HG02588 (cell line): ENCODE results near the gene NARS2.
"Not testable (repeated sequence)": the region's sequence is repeated elsewhere in the genome, so short reads cannot be mapped to it uniquely, and the experiment has no call there.

Source experiments
- ATAC-seq: cut with Tn5 transposase; IDR thresholded peaks from one replicate; pipeline ENCODE4 v1.9.1; 2021; ENCODE audit warnings: mild to moderate bottlenecking, moderate library complexity; ENCODE audit not compliant: unreplicated experiment

NARS2 gene, protein sequence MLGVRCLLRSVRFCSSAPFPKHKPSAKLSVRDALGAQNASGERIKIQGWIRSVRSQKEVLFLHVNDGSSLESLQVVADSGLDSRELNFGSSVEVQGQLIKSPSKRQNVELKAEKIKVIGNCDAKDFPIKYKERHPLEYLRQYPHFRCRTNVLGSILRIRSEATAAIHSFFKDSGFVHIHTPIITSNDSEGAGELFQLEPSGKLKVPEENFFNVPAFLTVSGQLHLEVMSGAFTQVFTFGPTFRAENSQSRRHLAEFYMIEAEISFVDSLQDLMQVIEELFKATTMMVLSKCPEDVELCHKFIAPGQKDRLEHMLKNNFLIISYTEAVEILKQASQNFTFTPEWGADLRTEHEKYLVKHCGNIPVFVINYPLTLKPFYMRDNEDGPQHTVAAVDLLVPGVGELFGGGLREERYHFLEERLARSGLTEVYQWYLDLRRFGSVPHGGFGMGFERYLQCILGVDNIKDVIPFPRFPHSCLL

DNA sequence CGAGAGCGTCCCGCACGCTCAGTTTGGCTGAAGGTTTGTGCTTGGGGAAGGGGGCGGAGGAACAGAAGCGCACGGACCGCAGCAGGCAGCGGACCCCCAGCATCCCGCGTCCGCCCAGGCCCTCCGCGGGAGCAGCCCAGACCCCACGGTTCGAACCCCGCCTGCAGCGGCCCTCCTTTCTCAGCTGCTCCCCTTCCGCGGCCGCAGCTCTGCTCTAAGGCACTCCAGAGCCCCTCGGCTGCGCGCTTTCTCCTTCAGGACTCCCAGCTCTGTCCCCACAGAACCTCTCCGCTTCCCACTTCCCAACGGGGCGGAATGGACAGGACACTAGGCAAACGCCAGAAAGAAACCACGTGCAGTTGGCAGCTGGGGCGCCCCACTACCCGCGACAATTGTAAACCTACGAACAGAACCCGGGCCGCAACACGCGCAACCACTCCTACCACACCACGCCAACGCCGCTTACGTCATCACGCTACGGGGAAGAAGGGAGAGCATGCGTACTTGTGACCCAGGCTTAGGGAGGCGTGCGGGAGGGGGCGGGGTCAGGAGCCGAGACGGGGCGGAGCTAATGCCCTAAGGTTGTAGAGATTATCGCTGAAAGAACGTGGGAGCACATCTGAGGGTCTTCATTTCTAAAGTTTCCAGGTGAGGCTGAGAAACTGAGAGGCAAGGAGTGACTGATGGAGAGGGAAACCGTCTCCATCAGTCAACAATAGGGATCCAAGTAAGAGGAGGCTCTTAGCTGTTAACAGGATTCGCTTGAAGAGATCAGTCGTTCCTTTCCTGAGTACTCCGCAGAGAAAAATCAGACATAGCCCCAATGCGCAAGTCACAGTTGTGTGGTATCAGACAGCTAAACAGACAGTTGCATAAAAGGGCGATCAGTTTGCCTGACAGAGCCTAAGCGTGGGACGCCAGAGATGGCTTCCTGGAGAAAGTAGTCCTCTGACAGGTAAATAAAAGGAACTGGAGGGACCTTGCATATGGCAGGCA is at the start of gene NARS2:
Gene NARS2, minus strand, starts transcription at position 479 of the 996 bp plus-strand sequence. Its CDS starts 376 bp downstream, at position 103.
- peak; percentile 93 for ATAC-seq

DNA sequence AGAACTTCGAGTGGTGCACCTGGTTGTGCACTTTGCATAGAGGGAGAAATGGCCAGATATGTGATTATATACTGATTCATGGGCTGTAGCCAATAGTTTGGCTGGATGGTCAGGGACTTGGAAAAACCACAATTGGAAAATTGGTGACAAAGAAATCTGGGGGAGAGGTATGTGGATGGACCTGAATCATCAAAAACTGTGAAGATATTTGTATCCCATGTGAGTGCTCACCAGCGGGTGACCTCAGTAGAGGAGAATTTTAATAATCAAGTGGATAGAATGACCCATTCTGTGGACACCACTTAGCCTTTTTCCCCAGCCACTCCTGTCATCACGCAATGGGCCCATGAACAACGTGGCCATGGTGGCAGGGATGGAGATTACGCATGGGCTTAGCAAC is 48.0 kb upstream of the NARS2 start:
- no peak for ATAC-seq

DNA sequence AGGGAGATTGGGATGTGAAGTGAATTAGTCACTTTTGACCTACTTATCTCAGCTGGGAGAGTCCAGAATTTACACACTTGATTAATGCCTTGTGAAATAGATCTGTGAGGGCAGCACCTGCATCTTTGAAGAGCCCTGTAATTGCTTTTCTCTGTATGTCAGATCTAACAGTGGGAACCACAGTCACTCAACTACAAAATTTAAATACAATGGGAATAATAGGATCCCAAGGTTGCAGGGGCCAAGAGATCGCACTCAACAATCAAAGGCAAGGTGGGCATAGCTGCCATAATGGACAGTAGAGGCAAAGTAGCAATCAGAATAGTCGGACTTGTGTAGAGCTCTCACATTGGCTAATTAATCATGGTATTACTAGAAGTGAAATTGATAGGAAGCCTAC is 45.5 kb upstream of the NARS2 start:
- no peak for ATAC-seq

DNA sequence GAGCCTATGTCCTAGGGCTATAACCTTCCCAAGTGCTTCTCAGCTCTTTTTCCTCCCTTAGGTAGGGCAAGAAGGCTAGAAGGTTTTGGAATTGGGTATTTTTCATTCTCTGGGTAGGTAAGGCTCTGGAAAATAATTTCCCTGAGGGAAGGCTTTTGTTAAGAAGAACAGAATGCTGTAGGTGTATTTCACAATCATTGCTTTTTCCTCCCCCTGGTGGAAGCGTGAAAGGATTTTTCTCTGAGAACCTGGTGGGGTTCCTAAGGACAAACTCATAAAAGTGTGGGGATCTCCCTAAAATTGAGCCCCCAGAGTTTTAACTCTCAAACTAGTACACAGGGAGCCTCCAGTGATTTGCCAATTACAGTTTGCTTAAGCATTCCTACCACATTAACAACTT is 41.1 kb upstream of the NARS2 start:
- ATAC-seq: no peak

DNA sequence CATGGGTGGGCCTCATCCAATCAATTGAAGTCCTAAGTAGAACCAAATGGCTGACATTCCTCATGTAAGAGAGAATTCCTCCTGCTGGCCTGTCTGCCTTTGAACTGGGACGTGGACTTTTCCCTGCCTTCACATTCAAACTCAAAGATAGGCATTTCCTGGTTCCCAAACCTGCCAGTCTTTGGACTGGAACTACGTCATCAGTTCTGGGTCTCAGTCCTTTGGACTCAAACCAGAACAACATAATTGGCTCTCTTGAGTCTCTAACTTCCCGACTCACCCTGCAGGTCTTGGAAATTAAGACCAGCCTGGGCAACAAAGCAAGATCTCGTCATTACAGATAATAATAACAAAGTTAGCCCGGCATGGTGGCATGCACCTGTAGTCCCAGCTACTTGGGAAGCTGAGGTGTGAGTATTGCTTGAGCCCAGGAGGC is 38.7 kb upstream of the NARS2 start:
- no peak for ATAC-seq

DNA sequence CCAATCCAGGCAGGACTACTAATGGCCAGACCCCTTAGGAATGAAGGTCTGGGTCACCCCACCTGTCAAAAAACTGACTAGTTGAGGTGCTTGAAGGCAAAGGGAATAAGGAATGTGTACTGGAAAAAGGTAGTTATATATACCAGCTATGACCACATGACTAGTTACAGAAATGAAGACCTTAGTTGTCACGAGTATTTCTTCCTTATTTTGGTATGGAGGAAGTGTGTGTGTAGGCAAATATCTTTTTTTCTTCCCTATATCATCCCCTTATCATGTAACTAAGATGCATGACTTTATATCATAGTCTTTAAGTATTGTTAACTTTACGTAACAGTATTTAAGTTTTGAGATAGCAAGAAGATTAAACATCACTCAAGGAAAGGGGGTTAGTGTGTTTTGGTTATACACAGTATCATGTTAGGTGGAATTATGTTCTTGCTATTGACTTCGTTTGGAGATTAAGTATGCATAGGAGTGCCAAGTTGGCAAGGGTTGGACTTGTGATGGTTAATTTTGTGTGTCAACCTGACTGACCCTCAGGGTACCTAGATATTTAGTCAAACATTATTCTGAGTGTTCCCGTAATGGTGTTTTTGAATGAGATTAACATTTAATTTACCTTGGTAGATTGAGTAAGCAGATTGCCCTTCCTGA is 38.2 kb upstream of the NARS2 start:
- no peak for ATAC-seq

DNA sequence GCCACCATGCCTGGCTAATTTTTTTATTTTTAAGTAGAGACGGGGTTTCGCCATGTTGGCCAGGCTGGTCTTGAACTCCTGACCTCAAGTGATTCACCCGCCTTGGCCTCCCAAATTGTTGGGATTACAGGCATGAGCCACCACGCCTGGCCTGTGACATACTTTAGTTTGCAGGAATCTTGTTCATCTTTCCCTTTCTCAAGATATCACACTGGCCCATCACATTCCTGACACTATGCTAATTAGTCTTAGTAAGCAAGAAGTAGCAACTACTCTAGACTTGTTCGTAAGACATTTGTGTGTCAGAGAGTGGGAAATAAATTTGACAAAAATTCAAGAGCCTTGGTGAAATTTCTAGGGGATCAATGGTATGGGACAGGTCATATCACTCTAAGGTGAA is 34.7 kb upstream of the NARS2 start:
- not testable (repeated sequence) for ATAC-seq

DNA sequence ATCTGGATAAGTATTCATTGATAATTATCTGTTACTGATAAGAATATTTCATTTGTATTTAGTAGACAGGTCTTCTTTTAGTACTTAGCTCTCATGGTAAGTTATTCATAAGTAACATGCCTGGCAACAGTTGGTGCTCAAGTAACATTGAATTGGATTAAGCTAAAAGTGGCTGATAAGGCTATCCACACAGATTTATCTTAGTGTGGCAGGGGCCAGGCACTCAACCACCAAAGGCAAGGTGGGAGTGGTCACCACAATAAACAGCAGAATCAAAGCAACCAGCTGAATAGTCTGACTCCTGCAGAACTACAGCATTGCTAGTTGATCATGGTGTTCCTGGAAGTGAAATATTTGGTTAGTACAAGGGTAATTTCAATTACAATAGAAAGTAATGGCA is 33.0 kb upstream of the NARS2 start:
- ATAC-seq: no peak

DNA sequence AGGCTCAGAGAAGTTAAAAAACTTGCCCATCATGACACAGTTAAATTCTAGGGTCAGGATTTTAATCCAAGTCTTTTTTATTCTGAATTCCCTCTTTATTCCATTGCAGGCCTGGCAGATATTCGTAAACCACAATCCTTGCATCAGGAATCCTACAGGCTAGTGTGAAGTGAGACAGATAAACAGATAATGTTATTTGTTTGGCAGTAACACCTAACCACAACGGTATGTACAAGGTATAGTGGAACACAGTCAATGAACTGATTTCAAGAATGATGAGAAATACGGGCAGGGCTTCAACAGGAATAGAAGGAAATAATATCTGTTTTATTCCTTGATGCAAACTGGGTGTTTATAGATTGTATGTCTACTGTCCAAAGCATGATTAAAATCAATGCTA is 32.0 kb upstream of the NARS2 start:
- ATAC-seq: no peak

DNA sequence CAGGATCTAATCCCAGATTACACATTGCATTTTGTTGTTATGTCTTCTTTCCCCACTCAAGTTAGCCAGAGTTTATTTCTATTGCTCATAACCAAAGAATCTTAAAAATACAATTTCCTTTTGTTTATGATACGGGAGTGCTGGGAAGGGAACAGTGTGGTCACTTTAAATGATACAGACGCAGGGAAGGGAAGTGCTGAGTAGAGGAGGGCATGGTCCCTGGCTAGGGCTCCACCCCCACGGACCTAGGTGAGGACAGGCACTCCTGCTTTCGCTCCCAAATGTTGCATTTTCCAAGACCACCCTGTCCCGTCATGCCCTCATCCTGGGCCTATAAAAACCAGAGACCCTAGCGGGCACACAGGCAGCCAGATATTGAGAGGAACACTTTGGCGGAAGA is 30.6 kb upstream of the NARS2 start:
- no peak for ATAC-seq

DNA sequence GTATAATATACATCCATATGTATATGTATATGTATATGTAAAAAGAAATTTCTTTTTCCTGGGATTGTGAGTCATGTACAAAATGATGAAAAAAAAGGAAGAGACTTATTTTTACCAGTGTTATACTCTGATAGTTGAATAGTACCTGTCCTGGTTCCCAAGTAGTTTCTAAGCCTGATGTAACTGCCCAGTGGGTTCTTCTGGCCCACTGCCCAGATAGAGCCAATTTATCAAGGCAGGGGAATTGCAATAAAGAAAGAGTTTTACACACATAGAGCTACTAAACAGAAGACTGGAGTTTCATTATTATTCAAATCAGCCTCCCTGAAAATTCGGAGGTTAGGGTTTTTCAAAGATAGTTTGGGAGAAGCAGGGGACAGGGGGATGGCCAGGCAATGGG is 29.1 kb upstream of the NARS2 start:
- no peak for ATAC-seq

DNA sequence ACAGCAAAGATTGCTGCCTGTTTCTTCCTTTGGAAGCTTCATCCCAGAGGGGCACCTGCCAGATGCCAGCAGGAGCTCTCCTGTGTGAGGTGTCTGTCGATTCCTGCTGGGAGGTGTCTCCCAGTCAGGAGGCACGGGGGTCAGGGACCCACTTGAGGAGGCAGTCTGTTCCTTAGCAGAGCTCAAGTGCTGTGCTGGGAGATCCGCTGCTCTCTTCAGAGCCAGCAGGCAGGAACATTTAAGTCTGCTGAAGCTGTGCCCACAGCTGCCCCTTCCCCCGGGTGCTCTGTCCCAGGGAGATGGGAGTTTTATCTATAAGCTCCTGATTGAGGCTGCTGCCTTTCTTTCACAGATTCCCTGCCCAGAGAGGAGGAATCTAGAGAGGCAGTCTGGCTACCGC is 28.1 kb upstream of the NARS2 start:
- not testable (repeated sequence) for ATAC-seq

DNA sequence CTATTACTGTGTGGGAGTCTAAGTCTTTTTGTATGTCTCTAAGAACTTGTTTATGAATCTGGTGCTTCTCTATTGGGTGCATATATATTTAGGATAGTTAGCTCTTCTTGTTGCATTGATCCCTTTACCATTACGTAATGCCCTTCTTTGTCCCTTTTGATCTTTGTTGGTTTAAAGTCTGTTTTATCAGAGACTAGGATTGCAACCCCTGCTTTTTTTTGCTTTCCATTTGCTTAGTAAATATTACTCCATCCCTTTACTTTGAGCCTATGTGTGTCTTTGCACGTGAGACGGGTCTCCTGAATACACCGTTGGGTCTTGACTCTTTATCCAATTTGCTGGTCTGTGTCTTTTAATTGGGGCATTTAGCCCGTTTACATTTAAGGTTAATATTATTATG is 26.4 kb upstream of the NARS2 start:
- not testable (repeated sequence) for ATAC-seq

DNA sequence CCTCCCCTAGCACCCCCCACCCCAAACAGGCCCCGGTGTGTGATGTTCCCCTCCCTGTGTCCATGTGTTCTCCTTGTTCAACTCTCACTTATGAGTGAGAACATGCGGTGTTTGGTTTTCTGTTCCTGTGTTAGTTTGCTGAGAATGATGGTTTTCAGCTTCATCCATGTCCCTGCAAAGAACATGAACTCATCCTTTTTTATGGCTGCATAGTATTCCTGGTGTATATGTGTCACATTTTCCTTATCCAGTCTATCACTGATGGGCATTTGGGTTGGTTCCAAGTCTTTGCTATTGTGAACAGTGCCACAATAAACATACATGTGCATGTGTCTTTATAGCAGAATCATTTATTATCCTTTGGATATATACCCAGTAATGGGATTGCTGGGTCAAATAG is 22.9 kb upstream of the NARS2 start:
- not testable (repeated sequence) for ATAC-seq

DNA sequence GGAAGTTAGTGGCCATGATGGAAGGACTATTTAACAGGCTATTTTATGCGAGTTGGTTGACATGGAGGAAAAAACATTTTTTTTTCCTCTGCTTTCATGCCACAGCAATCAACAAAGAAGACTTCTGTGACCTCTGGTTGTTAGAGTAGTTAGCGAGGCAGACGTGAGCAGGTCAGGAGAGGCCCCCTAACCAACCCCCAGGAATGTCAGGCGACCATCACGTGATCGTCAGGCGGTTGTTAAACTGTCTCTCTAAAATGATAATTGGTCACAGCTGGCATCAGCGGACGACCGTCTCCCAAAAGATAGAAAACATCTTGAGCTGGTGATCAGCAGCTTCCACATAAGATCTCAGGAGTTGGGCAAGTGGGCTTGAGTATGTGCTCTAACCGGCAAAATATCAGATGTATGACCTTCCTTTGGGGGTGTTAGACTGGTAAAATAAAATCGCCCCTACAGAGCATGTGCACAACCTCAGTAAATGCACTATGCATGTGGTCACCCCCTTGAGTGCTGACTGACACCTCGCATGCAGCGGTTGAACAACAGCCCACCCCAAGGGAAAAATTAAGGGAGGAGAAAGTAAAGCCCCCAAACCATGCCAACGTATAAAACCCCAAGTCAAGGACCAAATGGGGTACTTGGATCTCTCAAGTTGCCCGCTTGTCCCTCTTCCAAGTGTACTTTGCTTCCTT is 20.9 kb upstream of the NARS2 start:
- no peak for ATAC-seq

DNA sequence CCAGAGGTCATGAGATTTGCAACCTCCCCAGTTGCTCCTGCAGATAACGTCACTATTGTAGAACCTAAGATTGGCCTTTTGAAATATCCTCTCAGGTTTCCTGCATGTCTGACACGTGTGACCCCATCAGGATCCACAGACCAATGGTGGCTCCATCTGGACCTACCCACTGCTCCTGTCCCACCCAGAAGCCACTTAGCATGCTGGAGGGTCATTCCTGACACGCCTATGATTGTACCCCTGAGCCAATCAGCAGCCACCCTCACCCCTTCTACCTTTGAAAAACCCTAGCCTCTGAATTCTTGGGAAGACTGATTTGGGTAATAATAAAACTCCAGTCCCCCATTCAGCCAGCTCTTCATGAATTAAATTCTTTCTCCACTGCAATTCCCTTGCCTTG is 20.1 kb upstream of the NARS2 start:
- ATAC-seq: no peak

DNA sequence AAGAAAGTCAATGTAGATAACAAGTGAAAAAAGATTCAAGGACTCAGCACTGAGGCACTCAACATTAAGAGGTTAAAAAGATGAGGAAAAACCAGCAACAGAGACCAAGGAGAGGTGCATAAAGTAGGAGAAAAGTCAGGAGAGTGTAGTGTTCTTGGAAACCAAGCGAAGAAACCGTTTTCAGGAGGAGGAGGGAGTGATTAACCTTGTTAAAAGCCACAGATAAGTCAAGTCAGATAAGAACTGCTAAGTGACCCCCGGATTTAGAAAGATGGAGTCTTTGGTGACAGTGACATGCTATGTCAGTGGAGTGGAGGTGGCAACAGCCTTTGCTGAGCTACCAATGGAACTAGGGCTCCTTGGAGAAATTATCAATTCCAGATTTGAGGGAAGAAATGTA is 13.9 kb upstream of the NARS2 start:
- ATAC-seq: no peak

DNA sequence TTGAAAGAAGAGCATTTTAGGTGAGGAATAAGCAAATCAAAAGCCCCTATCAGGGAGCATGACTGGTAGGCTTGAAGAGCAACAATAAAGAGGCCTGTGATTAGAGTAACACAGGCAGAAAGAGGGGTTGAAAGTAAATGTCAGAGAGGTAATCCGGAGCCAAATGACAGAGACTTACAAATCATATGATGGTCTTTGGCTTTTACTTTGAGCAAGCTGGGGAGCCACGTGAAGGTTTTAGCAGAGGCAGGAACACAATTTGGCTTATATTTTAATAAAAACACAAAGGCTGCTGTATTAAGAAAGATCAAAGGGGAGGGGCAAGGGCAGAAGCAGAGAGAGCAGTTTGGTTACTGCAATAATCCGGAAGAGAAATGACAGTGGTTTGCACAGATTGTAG is 12.8 kb upstream of the NARS2 start:
- ATAC-seq: no peak

DNA sequence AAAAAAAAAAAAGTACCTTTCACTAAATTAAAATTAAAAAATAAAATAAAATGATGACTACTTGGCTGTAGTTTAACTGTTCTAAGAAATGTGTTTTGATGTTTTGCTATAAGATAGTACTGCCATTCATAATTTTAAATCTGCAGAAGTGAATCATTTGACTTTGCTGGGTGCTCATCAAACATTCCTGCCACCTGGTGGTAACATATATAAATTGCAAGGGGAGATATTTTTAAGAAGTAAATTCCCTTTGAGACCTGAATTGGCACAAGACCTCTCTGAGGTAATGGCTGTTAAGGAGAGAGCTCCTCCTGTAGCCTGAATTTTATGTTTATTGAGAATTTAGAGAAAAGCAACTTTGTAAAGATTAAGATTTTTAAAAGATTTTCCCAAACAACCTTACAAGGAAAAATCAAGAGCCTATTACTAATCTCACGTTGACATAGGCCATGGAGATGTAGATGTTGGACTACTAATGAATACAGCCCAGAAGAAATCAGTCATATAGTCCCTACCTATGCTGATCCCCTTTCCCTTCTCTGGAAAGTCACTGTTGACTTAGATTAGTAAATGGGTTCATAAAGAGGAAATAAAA is 11.9 kb upstream of the NARS2 start:
- no peak for ATAC-seq

DNA sequence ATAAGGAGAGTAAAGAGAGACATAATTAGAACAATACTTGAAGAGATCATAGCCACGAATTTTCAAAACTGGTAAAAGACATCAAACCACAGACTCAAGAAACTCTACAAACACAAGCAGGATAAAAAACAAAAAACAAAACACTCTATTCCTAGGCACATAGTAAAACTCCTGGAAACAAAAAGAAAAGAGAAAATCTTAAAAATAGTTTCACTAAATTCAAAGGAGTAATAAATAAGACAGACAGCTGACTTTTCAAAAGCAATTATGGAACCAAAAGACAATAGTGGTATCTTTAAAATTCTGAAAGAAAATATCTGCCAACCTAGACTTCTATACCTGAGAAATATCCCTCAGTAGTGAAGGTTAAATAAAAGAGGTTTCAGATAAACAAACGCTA is 9.2 kb upstream of the NARS2 start:
- ATAC-seq: no peak
